ENCODE results near the gene BATF.

BATF gene

GRCh38 chr14:75543786-75544185, 21.5 kb downstream of the BATF start:
- TF ChIP-seq CTCF (IDR thresholded peaks at IDR 0.05; ENCODE audit: control extremely low read depth, extremely low read depth, low read depth, missing control alignments): no peak
- CTCF ChIA-PET: interaction anchor here (1.3 to 6.0 kb wide), 7 partner anchors 13 to 55 kb away, joined by 3 to 53 read pairs (median 6); no protein-coding TSS in a partner anchor
- POLR2A ChIA-PET: interaction anchor here (0.7 kb wide), 1 partner anchor 11 kb away, joined by 3 read pairs; no protein-coding TSS in a partner anchor
- no peak for DNase-seq (ENCODE audit: extremely low spot score)

GRCh38 chr14:75545907-75546306, 23.6 kb downstream of the BATF start:
- ChIA-PET CTCF (interaction anchor here (1.0 to 1.4 kb wide), 3 partner anchors 10 to 16 kb away, joined by 3 to 4 read pairs (median 4); no protein-coding TSS in a partner anchor), POLR2A (interaction anchor here (0.7 kb wide), 1 partner anchor 49 kb away, joined by 3 read pairs; no protein-coding TSS in a partner anchor)
- no peak for TF ChIP-seq CTCF (IDR thresholded peaks at IDR 0.05; ENCODE audit: control extremely low read depth, extremely low read depth, low read depth, missing control alignments)
- DNase-seq (ENCODE audit: extremely low spot score): no peak

GRCh38 chr14:75547552-75548250, 25.4 kb downstream of the BATF start:
- no peak for DNase-seq (ENCODE audit: extremely low spot score)
- POLR2A ChIA-PET: no interaction called here
- CTCF ChIA-PET: interaction anchor here (1.0 to 6.6 kb wide), 6 partner anchors 14 to 106 kb away, joined by 3 to 82 read pairs (median 6); no protein-coding TSS in a partner anchor
- TF ChIP-seq CTCF (IDR thresholded peaks at IDR 0.05; ENCODE audit: control extremely low read depth, extremely low read depth, low read depth, missing control alignments): no peak

- no peak for TF ChIP-seq CTCF (IDR thresholded peaks at IDR 0.05; ENCODE audit: control extremely low read depth, extremely low read depth, low read depth, missing control alignments)
- ChIA-PET POLR2A (interaction anchor here (0.9 kb wide), 1 partner anchor 106 kb away, joined by 3 read pairs; no protein-coding TSS in a partner anchor), CTCF (interaction anchor here (0.9 to 6.6 kb wide), 11 partner anchors 9 to 240 kb away, joined by 3 to 82 read pairs (median 4); no protein-coding TSS in a partner anchor)
- DNase-seq (ENCODE audit: extremely low spot score): no peak
Measured at GRCh38 chr14:75548544-75548943, 26.3 kb downstream of the BATF start.

GRCh38 chr14:75549169-75549568, 26.9 kb downstream of the BATF start:
- POLR2A ChIA-PET: interaction anchor here (0.9 kb wide), 1 partner anchor 105 kb away, joined by 3 read pairs; no protein-coding TSS in a partner anchor
- peak; percentile 62 for DNase-seq (ENCODE audit: extremely low spot score)
- TF ChIP-seq CTCF (IDR thresholded peaks at IDR 0.05; ENCODE audit: control extremely low read depth, extremely low read depth, low read depth, missing control alignments): no peak
- CTCF ChIA-PET: interaction anchor here (0.9 to 6.6 kb wide), 12 partner anchors 10 to 241 kb away, joined by 3 to 82 read pairs (median 4); no protein-coding TSS in a partner anchor

GRCh38 chr14:75551021-75551420, 28.8 kb downstream of the BATF start:
- POLR2A ChIA-PET: no interaction called here
- DNase-seq (ENCODE audit: extremely low spot score): no peak
- TF ChIP-seq CTCF (IDR thresholded peaks at IDR 0.05; ENCODE audit: control extremely low read depth, extremely low read depth, low read depth, missing control alignments): no peak
- CTCF ChIA-PET: interaction anchor here (6.6 kb wide), 1 partner anchor 11 kb away, joined by 82 read pairs; no protein-coding TSS in a partner anchor
